NCI-H128 (cell line): Measurements from ENCODE around the gene PLEKHG4B.

Experiments used
- DNase-seq: peaks from one replicate; lab custom pipeline; 2025; ENCODE audit not compliant: unreplicated experiment; lab: John Stamatoyannopoulos, UW

PLEKHG4B gene

GRCh38 chr5:74503-75109 lies 17.4 kb upstream of the PLEKHG4B start:
- no peak for DNase-seq

DNA sequence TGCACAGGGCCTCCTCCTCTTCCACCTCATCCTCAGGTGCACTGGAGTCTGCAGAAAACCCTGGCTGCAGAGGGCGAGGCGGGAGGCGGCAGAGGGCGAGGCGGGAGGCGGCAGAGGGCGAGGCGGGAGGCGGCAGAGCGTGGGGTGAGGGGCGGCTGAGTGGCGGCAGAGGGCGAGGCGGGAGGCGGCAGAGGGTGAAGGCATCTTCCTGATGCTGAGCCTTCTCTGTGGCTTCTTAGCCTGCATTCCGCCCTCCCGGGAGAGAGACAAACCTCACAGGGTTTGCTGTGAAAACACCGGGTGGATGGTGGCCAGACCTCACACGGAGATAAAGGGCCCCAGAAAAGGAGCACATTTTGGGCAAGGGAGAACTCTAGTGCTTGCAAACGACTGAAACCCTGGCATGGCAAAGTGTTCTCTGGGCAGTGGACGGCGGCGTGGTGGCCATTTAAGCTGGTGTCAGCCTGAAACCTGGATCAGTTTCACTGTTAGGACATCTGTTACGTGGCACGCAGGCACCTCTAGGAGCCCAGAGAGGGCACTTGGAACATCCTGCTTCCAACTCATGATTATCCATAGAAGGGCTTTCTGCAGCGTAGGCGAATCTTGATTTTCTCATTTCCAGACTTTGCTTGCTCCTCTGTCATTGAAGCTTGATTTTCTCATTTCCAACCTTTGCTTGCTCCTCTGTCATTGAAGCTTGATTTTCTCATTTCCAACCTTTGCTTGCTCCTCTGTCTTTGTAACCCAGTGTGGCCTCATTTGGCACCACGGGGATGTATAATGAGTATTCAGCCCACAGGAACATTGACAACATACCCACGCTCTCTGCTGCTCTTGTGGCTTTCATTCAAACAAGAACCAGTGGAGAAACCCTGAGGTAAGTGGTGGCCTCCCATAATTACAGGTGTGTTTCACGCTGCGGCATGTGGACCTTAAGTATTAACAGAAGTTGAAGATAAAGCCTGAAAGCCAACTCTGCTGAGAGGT lies 16.3 kb upstream of the PLEKHG4B start:
- DNase-seq: no peak

- no peak for DNase-seq
These were observed 15.4 kb upstream of the PLEKHG4B start for GRCh38 chr5:76358-77169.

DNA sequence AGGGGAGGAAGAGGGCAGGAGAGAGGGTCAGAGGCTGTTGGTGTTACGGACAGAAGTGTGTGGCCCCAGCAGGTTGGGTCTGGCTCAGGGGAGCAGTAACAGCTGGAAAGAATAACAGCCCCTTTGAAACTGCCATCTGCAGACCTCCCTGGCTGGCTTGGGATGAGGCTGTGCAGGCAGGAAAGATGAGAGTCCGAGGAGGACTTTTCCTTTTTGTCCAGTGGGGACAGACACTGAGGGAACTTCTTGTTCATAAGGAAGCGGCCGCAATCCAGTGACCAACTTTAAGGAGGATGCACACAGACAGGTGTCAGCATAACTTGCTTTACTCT lies 14.8 kb upstream of the PLEKHG4B start:
- no peak for DNase-seq

GRCh38 chr5:77546-77945 lies 14.4 kb upstream of the PLEKHG4B start:
- DNase-seq: no peak

- DNase-seq: no peak
These were observed 13.8 kb upstream of the PLEKHG4B start for GRCh38 chr5:77957-78804.

DNA sequence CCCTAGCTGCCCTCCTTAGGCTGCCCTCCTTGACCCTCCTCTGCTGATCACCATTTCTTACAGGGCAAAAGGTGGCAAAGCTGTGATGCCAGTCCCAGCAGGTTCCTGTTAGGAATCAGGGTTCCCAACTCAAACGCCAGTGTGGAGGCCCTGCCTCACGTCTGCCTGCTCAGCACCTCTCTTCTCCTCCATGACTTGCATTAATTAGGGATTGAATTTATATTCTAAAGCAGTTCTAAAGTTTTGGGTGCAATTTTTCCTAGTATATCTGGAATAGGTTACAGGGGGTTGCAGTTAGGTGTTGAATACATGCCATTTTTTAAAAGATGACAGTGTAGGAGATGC lies 13.2 kb upstream of the PLEKHG4B start:
- DNase-seq: no peak

DNA sequence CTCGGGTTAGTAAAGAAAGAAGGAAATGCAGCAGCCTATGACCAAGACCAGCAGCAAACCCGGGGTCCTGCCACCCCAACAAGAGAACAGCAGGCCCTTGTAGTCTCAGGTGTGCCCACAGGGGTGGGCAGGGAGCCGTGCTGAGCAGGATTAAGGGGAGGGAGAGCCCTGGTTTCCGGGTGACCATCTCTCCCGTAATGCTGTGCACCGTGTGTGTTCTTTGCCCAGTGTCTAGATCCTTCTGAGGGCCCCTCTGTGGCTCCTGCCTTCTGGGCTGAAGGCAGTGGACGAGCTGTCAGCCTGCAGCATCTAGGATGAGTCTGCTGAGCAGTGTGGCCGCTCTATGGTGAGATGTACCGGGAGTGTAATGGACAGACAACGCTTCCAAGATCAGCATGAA lies 12.7 kb upstream of the PLEKHG4B start:
- DNase-seq: no peak

DNA sequence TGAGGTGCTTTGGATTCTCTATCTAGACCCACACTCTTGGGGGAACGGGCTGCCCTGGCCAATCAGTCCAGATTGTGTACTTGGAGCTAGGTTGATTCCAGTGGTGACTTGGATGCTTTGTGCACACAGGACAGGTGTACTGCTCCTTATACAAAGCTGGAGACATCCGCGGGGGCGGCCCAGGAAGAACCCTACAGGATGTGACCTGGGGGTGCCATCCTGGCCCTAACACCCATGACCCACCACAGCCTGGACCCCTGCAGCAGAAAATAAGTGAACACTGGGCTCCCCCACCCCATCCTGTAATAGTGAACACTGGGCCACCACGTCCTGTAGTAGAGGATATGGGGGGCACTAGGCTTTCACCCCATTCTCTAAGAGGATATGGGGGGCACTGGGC lies 12.1 kb upstream of the PLEKHG4B start:
- DNase-seq: no peak

GRCh38 chr5:81391-82021 lies 10.5 kb upstream of the PLEKHG4B start:
- DNase-seq: no peak

- DNase-seq: no peak
These were observed 9.9 kb upstream of the PLEKHG4B start for GRCh38 chr5:82097-82496.

DNA sequence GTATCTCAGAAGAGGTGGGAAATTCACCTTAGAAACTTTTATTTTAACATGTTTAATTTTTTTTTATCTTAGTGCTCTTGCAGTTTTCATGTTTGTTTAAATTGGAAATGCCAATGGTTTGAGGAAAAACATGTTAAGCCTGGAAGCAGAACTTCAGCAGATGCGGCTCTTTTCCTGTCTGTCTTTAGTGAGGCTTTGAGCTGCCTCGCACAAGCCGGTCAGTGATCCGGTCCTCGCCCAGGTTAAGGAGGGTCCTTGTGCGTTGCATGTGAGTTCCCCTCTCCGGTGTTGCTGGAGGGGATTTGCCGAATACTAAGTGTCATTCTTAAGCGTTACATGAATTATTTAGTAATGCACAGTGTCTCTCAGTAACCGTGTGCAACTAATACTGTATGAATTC lies 9.4 kb upstream of the PLEKHG4B start:
- DNase-seq: no peak

GRCh38 chr5:83029-83428 lies 8.9 kb upstream of the PLEKHG4B start:
- DNase-seq: no peak

DNA sequence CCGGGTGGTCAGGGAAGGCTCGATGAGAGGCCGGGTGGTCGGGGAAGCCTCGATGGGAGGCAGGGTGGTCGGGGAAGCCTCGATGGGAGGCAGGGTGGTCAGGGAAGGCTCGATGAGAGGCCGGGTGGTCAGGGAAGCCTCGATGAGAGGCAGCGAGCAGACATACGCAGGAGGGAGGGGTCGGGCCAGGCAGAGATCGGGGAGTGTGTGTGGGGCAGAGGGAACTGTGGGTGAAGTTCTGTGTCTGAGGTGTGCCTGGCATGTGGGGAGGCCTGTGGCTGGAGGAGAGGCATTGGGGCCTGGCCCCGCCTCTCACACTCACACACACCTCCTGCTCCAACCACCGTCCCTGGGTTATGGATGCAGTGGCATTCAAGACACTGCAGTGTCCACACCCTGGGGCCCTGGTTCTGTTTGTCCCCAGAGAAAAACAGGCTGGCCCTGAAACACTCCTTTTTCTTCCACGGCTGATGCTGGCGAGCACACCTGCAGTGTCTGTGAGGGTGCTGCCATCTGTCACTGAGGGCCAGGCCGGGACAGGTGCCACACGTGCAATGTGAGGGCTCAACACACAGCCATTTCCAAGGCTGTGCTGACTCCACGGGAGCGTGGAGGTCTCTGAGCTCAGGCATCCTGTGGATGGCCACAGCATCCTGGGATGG lies 6.5 kb upstream of the PLEKHG4B start:
- DNase-seq: no peak

DNA sequence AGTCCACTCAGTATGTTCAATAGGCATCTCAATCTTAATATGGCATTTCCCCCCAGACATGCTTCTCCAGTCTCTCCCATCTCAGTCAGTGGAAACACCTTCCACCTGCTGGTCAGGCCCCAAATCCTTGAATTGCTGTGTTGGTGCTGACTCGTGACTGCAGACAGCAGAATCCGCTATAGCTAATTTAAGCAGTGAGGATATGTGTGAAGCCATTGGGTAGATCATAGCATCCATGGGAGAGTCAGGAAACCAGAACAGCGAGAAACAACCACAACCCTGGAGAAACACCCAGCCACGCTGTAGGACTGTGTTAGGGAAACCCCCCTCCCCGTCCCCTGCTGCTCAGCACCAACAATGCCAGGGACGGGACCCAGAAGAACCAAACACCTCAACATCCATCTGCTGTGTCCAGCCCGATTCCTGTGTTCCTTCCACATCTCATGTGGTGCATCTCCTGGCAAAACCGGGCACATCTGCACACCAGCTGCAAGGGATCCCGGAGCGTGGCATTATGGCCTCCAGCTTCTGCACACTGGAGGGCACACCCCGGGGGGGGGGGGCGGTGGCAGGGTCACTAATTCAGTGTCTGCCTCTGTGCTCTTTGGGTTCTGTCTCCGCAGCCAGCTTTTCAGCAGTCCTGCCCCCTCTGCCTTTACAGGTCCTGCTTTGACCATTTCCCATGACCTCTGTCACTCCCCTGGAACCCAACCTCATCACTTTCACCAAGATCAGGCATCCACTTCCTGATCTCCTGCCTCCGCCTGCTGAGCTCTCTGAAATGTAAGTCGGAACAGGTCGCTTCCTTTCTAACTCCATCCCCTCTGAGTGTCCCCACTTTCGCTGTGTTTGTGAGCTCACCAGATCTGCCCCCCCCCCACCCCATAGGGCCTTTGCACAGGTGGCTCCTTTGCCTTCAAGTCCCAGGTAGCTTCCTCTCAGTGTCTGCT lies 2.4 kb upstream of the PLEKHG4B start:
- no peak for DNase-seq

DNA sequence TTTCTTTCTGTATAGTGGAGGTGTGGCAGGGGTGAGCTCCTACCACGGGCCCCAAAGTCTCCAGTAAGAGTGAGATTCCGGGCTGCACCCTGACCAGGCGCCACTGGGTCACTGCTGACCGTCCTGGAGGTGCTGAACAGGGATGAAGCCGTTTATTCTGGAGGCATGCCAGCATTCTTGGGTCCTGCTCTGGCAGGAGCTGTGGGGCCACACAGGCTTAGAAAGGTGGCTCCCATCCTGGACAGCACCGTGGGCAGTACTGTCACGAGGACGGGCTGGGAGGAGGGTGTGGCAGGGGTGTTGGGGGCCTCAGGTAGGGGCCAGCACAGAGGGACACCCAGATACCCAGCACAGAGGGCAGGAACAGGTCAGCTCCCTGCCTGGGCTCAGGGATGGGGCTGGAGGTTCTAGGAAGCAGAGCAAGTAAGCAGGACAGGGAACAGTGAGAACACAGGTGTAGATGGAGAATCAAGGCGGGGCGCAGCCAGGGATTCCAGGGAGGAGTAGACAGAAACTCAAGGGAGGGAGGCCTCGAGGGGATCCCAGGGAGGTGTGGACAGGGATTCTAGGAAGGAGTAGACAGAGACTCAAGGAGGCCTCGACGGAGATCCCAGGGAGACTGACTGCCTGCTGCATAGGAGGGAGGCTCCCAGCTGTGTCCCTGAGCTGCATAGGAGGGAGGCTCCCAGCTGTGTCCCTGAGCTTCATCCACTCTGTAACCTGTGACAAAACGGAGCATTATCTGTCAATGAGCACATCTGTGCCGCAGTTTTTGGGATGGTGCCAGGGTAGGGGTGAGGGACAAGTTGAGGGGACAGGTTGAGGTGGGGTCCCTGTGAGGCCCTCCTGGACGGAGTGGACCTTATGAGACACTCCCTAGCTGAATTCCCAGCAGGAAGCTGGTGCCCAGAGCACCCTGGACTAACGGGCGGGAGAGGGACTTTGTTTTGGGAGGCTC lies 1.1 kb upstream of the PLEKHG4B start:
- no peak for DNase-seq

- no peak for DNase-seq
These were observed 643 bp downstream of the PLEKHG4B start for GRCh38 chr5:92401-93220.
